Retinal pigment epithelial cell (primary cell): ENCODE data around the gene SMARCC1.
A peak's percentile ranks its signal among the peaks of the same experiment; 100 is the strongest.

Experiments
- DNase-seq: peaks from one replicate; pipeline ENCODE4 v3.0.0-alpha.2; 2010; ENCODE audit warnings: low read depth
- H3K4me3 ChIP-seq: 2 replicates; pipeline ENCODE4 v1.5.1; 2011; ENCODE audit warnings: mild to moderate bottlenecking, low read length, control low read depth, moderate library complexity
- CTCF ChIP-seq: conservative IDR thresholded peaks from 2 replicates; pipeline ENCODE4 v1.5.1; 2011; ENCODE audit warnings: low read depth, low read length, control low read depth, inconsistent platforms

SMARCC1 gene

GRCh38 chr3:47782446-47783308 is 984 bp upstream of the SMARCC1 start:
- no peak for DNase-seq
- H3K4me3 ChIP-seq: peak overlapping the region; percentile 66
- no peak for TF ChIP-seq CTCF

- DNase-seq: peak; percentile 15
- peak overlapping the region; percentile 93 for H3K4me3 ChIP-seq
- TF ChIP-seq CTCF: no peak
These were observed 680 bp downstream of the SMARCC1 start for GRCh38 chr3:47780741-47781684.

- H3K4me3 ChIP-seq: peak overlapping the region; percentile 93
- no peak for TF ChIP-seq CTCF
- no peak for DNase-seq
These were observed 2.9 kb downstream of the SMARCC1 start for GRCh38 chr3:47778746-47779145.

- DNase-seq: no peak
- no peak overlapping the region for H3K4me3 ChIP-seq
- no peak for TF ChIP-seq CTCF
These were observed 8.9 kb downstream of the SMARCC1 start for GRCh38 chr3:47772788-47773187.

GRCh38 chr3:47772047-47772446 is 9.6 kb downstream of the SMARCC1 start:
- no peak for TF ChIP-seq CTCF
- no peak for DNase-seq
- H3K4me3 ChIP-seq: no peak overlapping the region

GRCh38 chr3:47766186-47766585 is 15.5 kb downstream of the SMARCC1 start:
- no peak for TF ChIP-seq CTCF
- DNase-seq: no peak
- no peak overlapping the region for H3K4me3 ChIP-seq
